ENCODE measurements around the gene TMEM145.
"Not testable (repeated sequence)": the region's sequence is repeated elsewhere in the genome, so short reads cannot be mapped to it uniquely, and the experiment has no call there.

The TMEM145 gene

DNA sequence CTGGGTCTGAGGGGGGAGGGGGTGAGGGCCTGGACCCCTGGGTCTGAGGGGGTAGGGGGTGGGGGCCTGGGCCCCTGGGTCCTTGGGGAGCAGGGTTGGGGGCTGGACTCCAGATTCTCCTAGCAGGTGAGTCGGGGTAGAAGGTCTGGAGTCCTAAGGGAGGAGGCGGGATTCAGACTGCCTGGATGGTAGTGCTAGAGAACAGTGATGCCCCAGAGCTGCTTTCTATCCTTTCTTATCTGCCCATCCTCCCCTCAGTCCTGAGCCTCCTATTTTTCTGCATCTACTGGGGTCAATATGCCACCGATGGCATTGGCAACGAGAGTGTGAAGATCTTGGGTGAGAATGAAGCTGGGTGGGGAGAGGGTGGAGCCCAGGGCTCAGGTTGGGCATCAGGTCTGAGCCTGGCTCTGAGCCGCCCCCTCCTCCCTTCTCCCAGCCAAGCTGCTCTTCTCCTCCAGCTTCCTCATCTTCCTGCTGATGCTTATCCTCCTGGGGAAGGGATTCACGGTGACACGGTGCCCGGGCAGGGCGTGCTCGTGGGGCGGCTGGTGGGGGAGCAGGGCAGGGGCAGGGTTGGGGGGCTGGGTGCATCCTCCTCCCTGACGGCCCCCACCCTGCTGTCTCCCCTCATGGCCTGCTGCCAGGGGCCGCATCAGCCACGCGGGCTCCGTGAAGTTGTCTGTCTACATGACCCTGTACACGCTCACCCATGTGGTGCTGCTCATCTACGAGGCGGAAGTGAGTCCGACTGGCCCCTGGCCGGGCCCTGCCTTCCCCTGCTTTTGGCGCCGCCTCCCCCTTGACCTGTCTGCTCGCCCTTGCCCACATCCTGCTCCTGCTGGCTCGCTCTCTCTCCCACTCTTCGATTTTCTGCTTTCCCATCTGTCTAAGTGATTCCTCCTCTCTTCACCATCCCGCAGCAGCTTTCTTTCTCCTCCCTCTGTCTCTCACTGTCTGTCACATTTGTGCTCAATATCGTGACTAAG is 3.4 kb downstream of the TMEM145 start:
- DNase-seq = peak; percentile 29

DNA sequence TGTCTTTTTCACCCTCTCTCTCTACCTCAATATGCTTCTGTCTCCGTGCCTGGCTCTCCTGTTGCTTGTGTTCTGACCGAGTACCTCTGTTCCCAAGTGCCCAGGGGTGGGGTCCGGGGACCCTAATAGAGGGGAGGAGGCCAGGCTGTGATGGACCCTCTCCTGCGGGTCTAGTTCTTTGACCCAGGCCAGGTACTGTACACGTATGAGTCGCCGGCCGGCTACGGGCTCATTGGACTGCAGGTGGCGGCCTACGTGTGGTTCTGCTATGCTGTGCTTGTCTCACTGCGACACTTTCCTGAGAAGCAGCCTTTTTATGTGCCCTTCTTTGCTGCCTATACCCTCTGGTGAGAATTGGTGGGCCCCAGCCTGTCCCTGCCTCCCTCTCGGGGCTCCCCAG is 4.4 kb downstream of the TMEM145 start:
- no peak for DNase-seq

DNA sequence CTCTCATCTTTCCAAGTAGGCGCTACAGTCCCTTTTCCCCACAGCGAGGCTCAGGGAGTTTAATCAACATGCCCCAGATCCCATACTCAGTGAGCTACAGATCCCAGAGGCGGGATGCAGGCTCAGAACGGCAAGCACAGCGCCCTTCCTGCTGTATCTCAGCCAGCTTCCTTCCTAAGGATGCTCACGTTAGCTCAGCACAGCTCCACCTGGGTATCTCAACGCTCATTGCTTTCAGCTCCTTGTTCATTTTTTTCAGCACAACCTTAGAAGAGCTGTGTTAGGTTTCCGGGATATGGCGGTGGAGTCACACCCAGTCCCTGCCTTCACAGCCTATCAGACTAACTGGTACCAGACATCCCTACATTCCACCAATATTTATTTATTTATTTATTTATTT is 9.2 kb downstream of the TMEM145 start:
- no peak for DNase-seq

DNA sequence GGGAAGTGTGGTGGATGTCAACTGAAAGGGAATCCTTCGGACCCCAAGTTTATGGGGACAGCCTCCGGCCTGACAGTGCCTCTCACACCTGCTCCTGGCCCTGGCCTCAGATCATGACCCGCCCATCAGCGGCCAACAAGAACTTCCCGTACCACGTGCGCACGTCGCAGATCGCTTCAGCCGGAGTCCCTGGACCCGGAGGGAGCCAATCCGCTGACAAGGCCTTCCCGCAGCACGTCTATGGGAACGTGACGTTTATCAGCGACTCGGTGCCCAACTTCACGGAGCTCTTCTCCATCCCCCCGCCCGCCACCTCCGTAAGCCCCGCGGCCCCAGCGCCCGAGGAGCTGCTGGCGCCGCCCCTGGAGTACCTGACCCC is 10.4 kb downstream of the TMEM145 start:
- no peak for DNase-seq

DNA sequence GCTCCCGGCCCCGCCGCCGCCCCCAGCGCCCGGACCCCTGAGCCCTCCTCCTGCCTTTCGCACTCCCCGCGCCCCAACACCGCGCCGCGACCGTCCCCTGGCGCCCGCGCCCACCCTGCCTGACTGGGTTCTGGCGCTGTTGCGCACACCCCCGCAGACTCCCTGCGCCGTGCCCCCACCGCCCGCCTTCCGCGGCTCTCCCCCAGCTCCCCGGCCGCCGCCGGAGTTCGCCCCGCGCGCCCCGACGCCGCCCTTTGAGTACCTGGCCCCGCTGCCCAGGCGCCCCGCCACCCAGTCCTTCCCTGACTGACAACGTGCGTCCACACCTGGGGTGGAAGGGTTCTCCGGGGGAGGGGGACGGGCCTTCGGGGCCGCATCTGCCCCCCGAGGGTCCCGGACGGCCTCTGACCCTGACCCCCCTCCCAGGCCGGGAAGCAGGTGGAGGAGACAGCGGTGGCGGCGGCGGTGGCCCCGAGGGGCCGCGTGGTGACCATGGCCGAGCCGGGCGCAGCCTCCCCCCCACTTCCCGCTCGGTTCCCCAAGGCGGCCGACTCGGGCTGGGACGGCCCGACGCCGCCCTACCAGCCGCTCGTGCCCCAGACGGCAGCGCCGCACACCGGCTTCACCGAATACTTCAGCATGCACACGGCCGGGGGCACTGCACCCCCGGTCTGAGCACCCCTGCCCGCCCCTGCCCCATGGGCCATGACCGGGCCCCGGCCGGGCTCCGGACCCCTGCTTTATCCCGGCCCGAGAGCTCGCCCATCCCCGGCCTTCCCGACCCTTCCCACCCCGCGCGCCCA is 10.9 kb downstream of the TMEM145 start:
- no peak for DNase-seq

DNA sequence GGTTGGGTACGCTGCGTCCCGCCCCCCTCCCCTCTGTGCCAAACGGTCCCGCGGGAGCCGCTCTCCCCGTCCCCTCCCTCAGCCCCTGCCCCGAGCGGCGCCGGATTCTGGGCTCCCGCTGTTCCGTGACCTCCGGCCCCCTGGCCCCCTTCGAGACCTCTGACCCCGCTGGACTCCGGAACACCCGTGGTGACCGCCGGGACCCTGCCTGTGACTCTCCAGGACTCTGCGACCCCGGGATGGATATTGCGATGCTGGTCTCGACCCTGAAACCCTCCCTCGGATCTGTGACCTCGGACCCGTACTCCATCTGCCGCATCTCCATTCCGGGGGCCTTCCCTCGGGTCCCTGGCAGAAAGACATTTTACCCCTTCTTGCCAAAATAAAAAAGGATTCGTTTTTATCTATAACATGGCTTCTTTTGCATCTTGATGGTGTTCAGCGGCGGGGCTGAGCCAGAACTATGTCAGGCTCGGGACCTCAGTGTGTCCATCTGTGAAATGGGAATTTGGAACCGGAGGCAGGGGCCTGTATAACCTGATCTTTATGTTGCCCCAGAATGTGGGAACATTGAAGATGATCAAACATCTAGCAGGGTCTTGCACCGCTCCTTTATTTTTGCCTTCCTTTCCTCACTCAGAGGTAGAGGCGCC is 11.7 kb downstream of the TMEM145 start:
- no peak for DNase-seq

DNA sequence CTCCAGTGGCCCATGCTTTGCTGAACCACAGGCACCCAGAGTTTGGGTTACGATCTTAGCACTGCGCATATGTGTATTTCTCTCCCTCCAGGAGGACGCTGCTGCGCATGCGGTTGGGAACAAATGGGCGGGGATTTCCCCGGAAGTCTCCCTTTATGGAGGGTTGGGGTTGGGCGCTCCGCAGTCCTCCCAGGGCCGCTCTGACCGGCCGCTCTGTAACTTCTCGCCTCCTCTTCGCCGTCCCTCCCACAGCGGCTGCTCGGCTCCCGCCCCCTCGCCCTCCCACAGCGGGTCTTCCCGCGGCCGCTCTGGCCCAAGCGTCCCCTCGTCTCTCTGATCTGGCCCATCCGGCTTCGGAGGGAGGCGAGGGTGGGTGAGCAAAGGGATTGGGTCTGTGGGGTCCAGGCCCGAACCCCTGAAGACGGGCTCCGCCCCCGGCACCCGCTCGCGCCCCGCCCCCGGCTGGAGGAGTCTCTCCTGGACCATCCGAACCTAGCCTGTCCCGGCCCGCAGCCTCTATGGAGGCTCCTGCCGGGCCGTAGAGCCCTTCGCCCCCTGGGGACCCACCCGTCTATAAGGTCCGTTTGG is 12.3 kb downstream of the TMEM145 start, which contains the start of gene MEGF8:
Gene MEGF8, plus strand, starts transcription at position 328 of the 588 bp plus-strand sequence. CDS start 609 bp downstream, outside the sequence.
- peak; percentile 100 for DNase-seq

DNA sequence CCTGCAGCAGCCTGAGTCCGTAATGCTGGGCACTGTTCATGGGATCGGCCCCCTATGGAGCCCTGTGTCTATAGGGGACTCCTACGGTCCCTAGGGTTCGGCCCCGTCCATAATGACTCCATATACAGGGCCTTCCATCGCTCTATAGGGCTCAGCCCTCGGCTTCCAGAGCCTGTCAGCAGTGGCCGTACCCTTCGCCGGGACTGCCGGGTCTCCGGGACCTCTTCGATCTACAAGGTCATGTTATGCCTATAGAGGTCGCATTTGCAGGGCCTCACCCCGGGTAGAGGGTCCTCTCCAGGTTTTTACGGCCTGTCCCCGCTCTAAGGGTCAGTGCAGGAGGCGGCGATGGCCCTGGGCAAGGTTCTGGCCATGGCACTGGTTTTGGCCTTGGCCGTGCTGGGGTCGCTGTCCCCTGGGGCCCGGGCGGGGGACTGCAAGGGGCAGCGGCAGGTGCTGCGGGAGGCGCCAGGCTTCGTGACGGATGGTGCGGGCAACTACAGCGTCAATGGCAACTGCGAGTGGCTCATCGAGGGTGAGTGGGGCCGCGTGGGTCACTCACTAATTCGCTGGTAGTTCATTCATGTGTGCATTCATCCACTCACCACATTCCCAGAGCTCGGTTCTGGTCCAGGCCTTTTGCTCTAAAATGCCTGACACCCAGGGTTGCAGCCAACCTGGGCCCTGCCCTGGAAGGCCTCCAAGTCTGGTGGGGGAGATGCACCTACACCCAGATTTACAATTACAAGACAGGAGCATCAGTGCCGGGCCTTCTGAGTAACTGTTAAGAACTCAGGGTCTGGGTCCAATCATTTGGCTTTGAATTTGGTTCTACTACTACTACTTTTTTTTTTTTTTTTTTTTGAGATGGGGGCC is 13.0 kb downstream of the TMEM145 start:
- DNase-seq = peak; percentile 30

DNA sequence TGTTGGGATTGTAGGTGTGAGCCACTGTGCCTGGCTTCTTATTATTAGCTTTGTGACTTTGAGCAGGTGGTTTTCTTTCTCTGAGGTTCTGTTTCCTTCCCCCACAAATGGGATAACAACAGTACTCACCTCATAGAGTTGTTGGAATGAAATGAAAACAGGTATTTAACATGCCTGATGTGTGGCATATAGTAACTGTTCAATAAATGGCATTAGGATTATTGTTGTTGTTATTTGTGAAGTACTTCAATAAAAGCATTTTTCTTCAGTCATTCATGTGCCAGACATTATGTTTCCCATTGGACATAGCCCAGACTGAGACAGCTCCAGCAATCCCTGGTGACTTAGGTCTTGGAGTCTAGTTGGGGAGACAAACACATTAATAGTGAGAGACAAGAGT is 13.9 kb downstream of the TMEM145 start:
- no peak for DNase-seq

DNA sequence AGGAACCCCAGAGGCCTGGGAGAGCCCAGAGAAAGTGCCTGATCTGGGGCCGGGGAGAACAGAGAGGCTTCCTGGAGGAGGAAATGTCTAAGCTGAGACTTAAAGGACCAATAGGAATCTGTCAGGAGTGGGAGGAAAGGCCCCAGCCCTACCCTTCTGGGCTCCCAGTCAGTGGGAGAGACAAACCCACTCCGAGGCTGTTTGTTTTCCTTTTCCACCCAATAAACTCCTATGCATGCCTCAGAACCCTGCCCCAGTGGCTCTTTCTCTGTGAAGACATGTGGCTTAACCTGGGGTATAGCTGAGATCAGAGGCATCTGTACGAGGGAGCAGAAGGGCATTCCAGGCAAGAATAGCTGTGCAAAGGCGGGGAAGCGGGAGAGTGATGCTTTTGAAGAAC is 14.3 kb downstream of the TMEM145 start:
- no peak for DNase-seq

DNA sequence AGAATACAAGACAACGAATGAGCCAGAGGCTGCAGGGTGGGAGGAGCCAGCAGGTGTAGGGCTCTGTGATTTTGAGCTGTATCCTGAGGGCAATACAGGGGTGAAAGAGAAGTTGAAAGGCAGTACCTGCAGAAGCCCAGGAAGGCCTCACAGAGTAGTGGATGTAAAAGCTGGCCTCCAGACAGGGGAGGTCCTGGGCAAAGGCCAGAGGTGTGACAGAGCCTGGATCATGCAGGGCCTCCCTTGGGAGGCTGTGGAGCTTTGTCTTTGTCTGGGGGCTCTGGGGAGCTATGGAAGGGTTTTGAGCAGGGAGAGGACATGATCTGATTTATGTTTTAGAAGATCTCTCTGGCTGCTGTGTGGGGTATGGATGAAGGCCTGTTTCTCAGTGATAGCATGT is 15.0 kb downstream of the TMEM145 start:
- DNase-seq = no peak

DNA sequence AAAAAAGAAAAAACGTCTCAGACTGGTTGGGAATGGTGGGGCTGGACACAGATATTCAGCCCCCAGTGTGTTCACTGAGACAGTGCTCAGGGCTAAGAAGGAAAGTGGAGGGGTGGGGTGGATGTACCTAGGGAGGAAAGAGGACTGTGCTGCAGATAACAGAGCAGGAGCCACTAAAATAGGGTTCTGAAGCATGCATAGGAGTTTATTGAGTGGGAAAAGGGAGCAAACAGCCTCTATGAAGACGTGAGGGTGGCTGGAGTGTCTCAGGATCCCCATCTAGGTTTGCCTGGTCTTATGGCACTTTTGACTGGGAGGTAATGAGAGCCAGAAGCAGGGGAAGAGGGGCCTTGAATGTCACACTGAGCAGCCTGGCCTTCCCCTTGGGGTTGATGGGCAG is 15.7 kb downstream of the TMEM145 start:
- DNase-seq = no peak

DNA sequence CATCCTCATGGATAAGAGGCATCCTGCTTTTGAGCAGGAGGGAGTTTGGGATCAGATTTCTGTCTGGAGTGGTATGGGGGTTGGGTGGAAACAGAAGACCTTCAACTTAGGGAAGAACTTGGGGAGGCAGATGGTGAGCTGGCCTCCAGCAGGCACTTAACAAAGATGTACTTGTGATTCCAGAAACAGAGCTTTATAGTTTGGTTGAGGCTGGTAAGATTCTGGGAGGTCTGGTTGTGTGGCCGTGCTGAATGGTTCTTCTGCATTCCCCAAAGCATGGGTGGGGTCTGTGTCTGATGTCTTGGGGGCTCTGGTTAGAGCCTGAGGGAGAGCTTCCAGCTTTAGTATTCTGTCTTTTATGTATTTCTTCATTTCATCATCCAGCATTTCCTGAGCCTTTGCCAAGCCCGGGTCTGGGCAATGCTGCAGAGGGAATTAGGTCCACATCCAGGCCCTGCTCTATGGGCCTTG is 17.2 kb downstream of the TMEM145 start:
- peak; percentile 92 for DNase-seq

DNA sequence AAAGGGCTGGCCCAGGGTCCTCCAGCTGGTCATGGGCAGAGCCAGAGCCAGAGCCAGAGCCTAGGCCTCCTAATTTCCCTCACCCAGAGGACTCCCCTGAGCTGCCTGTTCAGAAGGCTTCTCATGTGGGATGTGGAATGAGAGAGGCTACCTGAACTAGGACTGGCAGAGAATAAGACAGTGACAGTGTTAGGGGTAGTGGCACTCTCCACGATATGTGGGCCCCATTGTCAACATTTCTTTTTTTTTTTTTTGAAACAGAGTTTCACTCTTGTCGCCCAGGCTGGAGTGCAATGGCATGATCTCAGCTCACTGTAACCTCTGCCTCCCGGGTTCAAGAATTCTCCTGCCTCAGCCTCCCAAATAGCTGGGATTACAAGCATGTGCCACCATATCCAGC is 18.2 kb downstream of the TMEM145 start:
- DNase-seq = not testable (repeated sequence)

DNA sequence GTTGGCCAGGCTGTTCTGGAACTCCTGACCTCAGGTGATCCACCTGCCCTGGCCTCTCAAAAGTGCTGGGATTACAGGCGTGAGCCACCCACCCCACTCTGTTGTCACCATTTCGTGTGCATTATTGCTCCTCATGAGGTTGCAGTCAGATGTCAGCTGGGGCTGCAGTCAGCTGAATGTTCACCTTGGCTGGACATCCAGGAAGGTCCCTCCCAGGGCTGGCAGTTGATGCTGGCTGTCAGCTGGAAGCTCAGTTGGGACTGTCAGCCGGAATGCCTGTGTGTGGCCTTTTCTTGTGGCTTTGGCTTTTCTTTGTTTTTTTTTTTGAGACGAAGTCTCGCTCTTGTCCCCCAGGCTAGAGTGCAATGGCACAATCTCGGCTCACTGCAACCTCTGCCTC is 18.9 kb downstream of the TMEM145 start:
- no peak for DNase-seq

DNA sequence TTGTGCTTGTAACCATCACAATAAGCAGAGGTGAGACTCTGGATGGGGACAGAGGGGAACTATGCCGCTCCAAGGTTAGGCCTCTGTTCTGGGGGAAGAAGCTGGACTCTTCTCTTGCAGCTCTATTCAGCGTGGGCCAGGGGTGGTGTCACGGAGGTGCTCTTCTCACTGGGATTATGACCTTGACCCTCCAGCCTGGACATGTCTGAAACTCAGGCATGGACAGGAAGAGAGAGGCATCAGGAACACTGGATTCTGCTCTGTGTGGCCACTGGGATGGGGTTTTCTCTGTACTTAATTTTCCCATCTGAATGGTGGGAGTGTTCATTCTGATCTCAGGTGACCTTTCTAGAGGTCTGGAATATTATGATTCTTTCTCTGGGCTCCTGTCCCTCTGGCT is 19.9 kb downstream of the TMEM145 start:
- no peak for DNase-seq

DNA sequence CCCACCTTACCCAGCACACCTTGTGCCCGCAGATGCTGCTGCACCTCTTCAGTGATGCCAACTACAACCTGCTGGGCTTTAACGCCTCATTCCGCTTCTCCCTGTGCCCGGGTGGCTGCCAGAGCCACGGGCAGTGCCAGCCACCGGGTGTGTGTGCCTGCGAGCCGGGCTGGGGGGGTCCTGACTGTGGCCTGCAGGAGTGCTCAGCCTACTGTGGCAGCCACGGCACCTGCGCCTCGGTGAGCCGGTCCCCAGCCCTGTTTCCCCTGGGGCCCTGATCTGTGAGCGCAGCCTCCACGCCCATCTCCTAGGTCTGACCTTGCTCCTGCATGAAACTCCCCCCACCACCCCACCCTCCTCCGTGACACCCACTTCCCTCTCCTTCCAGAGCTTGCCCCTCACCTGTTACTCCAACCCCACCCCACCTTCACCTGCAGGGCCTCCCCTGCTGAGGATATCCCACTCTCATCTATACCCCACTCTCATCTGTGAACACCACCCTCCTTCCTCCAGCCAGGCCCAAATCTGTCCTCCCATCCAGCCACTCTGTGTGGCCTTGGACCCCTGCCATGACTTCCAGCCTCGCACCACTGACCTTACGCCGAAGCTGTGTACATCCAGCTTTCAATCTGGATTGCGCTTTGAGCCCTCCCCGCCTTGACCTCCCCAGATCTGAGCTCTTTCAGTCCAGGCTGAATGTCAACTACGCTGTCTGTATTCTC is 21.0 kb downstream of the TMEM145 start:
- DNase-seq = no peak

DNA sequence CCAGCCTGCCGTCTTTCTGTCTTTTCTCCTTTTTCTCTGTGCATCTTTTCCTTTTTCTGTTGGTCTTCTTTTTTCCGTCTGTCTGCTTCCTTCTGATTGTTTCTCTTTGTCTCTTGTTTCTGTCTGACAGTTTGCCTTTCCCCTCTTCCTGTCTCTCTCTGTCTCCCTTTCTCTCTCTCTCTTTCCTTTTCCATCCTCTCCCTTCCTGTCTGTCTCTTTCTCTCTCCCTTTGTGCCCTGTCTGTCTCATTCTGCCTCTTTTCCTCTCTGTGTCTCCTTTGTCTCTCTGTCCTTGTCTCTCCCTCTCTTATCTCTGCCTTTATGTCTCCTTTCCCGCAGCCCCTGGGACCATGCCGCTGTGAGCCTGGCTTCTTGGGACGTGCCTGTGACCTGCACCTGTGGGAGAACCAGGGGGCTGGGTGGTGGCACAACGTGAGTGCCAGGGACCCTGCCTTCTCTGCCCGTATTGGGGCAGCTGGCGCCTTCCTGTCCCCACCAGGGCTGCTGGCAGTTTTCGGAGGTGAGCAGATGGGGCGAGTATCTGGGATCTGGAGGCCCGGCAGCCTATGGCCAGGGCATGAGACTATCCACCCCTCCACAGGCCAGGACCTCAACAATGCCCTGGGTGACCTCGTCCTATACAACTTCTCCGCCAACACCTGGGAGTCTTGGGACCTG is 21.7 kb downstream of the TMEM145 start:
- DNase-seq = no peak

DNA sequence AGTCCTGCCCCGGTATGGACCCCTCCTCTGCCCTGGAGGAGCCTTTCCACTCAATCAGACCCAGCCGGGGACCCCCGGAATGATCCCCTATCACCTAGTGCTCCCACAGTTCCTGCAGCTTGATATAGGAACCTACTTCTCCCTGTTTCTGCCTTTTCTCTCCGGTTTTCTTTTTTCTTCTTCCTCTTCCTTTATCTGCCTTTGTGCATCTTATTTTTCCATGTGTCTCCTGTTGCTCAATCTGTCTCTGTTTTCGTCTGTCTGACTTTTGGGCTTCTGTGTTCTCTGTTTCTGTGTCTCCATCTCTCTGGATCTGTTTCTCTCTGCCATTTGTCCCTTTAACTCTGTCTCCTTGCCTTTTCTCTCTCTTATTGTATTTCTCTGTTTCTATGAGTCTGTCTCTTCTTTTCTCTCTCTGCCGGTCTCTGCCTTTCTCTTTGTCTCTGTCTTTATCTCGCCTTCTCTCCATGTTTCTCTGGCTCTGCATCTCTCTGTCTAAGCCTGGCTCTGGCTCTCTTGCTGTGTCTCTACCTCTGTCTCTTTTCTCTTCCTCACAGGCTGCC is 22.3 kb downstream of the TMEM145 start:
- no peak for DNase-seq

DNA sequence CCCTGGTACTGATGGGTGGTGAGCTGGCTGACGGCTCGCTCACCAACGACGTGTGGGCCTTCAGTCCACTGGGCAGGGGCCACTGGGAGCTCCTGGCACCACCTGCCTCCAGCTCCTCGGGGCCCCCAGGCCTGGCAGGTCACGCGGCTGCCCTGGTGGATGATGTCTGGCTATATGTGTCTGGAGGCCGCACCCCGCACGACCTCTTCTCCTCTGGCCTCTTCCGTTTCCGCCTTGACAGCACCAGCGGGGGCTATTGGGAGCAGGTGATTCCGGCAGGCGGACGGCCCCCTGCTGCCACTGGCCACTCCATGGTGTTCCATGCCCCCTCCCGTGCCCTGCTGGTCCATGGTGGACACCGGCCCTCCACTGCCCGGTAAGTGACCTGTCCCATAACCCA is 22.9 kb downstream of the TMEM145 start:
- no peak for DNase-seq
